Measurements from ENCODE around the gene CDH4.

GRCh38 chr20:61801857-61802442 is 549.9 kb downstream of the CDH4 start:
- TF ChIP-seq CTCF (IDR thresholded peaks at IDR 0.05), result no peak
- TF ChIP-seq POLR2AphosphoS5 (IDR thresholded peaks at IDR 0.05), result no peak
- TF ChIP-seq POLR2A (IDR thresholded peaks at IDR 0.05), result no peak
